DMS 273 (cell line): ENCODE measurements around the gene DEAF1.
A peak's percentile ranks its signal among the peaks of the same experiment; 100 is the strongest.

Experiments
- DNase-seq: peaks from one replicate; lab custom pipeline; 2025; ENCODE audit not compliant: unreplicated experiment; lab: John Stamatoyannopoulos, UW

The DEAF1 gene

DNA sequence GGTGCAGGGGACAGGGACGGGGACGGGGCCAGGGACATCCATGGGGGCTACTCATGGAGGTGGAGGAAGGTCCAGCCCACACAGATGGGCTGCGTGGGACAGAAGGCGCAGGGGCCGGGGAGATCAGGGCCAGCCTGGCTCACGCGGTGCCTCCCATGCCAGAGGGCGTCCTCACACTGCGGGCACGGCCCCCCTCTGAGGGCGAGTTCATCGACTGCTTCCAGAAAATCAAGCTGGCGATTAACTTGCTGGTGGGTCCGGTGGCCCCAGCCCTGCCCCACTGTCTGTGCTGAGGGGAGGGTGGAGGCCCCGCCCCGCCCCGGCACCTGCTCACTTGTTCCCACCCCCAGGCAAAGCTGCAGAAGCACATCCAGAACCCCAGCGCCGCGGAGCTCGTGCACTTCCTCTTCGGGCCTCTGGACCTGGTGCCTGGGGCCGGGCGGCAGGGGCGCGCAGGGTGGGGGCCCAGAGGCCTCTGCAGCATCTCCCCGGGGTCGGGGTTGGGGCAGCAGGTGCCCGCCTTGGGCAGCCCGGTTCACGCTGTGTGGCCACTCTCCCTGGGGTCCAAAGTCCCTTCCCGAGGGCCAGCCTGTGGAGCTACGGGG is 26.8 kb upstream of the DEAF1 start:
- DNase-seq, result peak; percentile 62

DNA sequence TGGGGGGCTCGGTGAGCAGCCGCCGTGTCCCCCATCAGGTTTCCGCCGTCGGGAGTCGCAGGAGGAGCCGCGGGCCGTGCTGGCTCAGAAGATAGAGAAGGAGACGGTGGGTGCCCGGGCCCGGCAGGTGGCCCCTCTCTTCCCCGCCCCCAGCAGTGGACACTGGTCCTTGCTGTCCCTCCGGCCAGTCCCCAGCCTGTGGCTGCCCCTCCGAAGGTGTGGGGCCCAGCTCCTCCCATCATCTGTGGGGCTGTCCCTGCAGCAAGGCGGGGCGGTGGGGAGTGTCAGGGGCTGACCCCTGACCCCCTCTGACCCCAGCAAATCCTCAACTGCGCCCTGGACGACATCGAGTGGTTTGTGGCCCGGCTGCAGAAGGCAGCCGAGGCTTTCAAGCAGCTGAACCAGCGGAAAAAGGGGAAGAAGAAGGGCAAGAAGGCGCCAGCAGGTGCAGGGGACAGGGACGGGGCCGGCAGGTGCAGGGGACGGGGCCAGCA is 26.3 kb upstream of the DEAF1 start:
- no peak for DNase-seq

DNA sequence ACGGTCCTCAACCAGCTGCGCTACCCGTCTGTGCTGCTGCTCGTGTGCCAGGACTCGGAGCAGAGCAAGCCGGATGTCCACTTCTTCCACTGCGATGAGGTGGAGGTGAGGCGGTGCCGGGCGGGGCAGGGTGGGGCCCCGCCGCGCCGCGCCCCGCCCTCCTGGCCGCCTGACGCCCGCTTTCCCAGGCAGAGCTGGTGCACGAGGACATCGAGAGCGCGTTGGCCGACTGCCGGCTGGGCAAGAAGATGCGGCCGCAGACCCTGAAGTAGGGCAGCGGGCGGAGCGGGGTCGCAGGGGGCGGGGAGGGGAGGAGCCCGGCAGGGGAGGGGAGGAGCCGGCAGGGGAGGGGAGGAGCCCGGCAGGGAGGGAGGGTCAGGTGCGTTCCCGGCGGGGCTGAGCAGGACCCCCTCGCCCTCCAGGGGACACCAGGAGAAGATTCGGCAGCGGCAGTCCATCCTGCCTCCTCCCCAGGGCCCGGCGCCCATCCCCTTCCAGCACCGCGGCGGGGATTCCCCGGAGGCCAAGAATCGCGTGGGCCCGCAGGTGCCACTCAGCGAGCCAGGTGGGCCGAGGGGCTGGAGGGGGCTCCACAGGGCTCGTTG is 25.7 kb upstream of the DEAF1 start:
- peak; percentile 46 for DNase-seq

DNA sequence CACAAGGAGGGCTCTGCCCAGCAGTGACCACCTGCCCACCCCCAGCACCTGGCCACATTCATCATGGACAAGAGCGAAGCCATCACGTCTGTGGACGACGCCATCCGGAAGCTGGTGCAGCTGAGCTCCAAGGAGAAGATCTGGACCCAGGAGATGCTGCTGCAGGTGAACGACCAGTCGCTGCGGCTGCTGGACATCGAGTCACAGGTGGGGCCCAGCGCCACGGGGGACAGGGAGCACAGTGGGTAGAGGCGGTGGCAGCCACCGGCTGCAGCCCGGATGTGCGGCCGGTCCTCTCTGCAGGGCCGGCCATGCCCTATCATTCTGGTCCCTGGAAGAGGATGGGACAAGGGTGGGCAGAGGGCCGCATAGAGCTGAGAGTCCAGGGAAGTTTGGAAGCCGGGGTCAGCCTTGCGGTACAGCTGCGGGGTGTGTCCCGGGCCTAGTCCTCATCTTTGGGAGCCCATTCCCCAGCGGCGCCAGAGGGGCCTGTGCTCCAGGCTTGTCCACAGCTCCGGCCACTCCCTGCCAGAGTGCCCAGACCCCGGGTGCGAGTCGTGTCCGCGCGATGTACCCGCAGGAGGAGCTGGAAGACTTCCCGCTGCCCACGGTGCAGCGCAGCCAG is 25.1 kb upstream of the DEAF1 start:
- no peak for DNase-seq

DNA sequence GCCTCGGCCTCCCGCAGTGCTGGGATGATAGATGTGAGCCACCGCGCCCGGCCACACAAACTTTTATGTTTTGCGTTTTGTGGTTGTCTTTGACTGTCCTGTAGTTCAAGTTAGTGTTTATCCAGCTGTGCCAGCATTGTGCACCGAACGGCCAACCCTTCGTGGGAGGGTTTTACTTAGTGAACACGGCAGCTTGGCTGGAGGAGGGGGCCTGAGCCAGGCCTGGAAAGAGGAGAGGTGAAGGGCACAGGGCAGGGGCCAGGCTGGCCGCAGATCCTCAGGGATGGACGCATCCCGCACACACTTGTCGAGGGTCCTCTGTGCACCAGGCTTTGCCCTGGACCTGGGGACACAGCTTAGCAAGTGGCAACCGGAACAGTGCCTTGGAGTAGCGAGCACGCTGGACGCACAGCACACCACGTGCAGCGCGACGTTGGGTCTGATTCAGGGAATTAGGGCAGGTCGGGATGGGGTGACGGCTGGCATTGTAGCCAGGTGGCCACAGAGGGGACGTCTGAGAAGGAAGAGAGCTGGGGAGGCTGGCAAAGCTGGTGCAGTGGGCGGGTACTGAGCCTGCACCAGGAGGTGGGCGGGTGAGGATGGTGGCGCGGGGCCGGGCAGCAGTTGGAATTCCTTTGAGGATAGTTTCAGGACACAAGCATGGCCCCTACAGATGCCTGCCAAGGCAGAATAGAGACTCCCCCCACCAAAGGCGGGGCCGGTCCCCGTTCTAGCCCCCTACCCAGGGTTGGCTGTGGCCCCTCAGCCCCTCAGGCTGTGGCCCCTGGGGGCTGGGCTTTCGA is 24.4 kb upstream of the DEAF1 start:
- DNase-seq, result no peak

DNA sequence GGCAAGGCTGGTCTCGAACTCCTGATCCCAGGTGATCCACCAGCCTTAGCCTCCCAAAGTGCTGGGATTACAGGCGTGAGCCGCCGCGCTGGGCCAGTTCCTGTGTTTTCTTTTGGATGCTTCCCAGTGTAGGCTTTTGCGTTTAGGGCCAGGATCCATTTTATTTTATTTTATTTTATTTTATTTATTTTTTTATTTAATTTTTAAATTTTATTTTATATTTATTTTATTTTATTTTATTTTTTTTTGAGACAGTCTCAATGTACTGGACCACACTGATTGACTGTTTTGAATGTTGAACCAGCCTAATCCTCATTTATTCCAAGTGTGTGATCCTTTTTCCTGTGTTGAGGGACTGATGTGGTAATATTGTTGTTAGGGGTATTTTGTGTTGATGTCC is 19.4 kb upstream of the DEAF1 start:
- DNase-seq, result no peak

DNA sequence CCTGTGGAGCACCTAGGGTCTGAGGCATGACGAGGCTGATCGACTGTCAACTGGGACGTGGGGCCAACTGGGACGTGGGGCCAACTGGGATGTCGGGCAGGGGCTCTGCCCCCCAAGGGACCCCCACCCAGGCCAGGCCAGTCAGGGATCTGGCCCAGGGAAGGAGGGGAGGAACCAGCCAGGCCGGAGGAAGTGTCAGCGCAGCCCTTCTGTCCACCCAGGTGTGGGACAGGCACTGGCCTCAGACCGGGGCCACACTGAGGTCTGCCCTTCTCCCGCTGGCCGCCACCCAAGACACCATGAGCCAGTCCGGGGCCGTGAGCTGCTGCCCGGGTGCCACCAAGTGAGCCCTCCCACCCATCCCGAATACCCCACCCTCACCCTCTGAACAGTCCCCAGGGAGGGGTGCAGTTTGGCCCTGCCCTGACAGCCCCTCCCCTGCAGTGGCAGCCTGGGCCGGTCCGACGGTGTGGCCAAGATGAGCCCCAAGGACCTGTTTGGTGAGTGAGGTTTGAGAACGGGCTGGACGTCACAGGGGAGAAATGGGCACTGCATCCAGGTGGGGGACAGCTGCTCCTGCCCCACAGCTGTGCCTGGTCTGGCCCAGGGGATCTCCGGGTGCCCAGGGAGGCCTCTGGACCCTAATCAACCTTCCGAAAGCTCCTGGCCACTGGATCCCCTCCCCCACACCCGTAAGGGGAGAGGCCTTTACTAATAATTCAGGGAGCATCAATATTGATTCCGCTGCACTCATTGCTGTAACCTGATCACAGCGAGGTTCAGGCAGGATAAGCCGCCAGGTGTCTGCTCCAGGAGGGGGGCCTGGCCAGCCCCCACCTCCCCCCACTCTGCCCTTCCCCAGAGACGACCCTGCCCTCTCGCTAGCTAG is 14.3 kb upstream of the DEAF1 start:
- DNase-seq, result no peak

DNA sequence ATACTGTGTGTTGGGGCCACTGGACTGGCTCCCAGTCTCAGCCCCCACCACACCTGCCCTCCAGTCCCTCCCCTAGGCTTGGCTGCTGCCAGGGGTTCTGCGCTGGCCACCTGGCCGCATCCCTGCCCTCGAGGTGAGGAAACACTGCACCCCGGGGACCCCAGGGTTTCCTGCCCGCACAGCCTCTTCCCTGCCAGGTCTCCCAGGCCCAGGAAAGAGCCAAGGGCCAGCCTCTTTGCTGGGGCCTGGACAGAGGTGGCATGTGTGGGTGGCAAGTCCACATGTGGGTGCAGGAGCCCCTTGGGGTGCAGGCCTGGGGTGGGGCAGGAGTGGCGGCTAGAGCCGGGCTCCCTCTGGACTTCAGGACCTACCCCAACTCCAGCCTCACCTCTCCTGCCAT is 13.5 kb upstream of the DEAF1 start:
- no peak for DNase-seq

DNA sequence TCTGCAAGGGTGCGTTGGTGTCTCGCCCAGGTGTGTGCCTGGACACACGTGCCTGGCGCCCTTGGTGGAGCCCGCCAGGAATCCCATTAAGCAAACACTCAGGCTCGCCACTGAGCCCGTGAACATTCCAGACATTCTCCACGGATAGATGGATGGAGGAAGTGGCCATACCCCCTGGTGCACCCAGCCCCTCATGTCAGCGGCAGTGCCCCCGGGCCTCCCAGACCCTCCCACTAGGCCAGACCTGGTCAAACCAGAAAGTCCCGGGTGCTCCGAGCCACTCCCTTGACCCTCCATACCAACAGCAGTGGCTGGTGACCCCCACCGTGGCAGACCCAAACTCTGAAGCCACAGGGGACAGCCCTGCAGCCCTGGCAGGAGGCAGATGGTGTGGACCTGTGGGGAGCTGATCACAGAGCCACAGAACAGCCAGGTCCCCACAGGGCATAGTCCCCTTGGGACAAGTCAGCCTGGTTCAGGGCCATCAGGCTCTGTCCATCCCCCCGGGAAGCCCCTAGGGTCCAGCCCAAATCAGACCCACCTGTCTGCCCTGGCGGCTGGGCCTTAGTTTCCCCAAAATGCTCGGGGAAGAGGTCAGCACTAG is 12.9 kb upstream of the DEAF1 start:
- no peak for DNase-seq

DNA sequence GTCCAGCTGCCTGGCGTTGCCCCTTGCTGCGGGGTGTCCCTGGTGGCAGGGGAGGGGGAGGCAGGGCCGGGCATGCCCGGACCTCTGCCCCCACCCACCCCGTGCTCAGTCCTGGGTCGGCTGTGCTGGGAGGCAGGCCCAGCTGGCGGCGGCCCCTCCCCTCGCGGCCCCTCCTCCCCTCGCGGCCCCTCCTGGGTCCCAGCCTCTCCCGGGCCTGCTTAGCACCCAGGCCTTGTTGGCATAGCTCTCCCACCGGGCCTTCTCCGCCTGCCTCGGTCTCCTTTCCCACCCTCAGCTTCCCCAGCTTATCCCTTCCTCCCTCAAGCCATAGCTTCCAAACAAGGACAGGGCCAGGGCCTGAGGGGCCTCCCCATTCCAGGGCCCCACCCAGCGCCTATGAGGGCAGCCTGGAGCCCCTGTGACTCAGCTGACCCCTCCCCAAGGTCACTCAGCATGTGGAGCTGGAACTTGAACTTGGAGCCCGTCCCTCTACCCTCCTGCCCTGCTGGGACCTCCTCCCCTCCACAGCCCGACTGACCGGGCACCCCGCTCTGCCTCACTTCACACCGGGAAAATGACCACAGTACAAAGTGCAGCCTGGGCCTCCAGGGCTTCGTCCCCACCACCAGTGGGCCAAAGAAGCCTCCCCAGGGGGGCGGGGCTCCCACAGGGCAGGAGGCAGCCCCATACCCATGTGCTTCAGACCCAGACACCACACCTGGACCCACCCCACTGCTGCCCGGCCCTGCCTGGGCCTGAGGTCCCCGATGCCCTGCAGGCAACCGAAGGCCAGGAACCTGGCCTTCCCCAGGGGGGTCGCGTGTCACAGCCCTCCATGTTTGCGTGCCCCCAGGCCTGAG is 12.2 kb upstream of the DEAF1 start:
- peak; percentile 43 for DNase-seq

DNA sequence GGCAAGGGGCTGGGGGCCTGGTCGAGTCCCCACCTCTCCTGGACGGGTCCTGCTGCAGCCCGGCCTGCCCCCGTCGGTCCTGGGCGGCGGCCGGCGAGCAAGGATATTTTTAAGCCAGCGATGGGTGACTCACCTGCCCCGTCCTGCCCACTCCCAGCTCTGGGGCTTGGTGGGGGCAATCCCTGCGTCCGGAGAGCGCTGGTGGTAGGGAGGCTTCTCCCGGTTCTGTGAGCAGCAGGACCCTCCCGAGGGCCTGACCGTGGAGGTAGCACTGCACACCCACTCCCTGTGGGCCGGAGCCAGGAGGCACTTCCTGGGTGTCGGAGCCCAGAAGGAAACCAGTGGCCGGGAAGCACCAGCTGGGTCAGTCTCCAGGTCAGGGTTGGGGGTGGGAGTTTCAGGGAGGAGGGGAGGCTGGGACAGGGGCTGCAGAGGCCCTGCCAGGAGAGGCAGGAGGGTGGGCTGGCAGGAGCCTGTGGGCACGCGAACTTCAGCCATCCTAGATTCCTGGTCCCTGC is 11.5 kb upstream of the DEAF1 start:
- no peak for DNase-seq

DNA sequence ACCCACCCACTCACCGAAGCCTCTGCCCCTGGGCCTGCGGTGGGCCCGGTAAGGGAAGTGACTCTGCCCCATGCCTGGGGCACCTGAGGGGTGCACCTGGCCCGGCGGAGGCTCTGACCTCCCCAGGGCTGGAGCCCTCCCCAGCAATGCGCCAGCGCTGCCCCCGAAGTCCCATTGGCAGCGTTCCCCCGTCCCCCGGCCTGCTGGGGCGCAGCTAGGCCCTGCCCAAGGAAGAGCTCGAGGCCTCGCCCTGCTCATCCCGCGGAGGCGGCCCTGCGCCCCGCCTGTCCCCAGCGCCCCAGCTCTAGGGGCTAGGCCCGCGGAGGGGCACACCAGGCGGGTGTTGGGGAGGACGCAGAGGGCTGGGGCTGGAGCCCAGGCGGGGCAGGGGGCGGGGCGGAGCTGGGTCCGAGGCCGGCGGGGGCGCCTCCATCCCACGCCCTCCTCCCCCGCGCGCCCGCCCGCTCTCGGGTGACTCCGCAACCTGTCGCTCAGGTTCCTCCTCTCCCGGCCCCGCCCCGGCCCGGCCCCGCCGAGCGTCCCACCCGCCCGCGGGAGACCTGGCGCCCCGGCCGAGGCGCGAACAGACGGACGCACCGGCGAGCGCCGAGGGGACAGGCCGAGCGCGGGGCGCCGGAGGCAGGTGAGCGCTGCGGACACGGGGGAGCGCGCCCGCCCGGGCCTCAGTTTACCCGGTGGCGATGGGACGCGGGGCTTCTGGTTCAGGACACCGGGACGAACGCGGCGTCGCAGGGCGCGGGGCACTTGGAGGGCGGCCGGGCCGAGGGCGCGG is 10.8 kb upstream of the DEAF1 start, which contains the start of gene EPS8L2:
Gene EPS8L2, plus strand, starts transcription at position 586 of the 793 bp plus-strand sequence. CDS start 3,177 bp downstream, outside the sequence.
- DNase-seq, result no peak

DNA sequence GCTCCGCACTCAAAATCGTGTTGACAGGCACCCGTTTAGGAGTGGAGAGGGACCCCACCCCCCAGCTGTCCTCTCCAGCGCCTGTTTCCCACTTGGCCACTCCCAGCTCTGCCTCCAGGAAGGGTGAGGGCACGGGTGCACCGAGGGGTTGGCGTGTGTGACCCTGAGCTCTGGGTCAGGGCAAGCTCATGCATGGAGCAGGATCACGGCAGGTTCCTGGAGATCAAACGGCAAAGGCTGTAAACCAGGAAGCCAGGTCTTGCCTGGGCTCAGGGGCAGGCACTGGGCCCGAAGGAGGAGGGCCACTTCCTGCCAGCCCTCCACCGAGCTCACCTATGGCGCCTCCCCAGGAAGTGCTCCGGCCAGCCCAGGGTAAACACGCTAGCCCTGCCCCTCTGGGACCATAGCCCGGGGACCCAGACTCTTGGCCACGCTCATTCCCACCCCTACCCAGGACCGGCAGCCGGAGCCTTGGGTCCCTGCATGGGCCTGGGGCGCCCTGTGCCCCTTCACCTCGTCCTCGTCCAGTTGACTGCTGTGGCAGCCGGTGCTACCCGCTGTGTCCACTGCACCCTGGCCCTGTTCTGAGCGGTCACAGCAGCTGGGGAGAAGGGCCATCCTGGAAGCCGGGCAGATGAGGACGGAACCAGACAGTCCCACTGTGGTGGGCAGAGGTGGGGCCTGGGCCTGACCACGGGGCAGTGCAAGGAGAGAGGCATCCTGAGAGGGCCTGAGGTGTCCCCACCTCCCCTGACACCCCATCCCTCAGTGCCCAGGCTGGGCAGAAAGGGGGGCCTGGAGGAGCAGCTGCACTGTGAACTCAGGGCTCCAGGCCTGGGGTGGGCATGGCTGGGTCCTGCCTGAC is 10.0 kb upstream of the DEAF1 start:
- no peak for DNase-seq

DNA sequence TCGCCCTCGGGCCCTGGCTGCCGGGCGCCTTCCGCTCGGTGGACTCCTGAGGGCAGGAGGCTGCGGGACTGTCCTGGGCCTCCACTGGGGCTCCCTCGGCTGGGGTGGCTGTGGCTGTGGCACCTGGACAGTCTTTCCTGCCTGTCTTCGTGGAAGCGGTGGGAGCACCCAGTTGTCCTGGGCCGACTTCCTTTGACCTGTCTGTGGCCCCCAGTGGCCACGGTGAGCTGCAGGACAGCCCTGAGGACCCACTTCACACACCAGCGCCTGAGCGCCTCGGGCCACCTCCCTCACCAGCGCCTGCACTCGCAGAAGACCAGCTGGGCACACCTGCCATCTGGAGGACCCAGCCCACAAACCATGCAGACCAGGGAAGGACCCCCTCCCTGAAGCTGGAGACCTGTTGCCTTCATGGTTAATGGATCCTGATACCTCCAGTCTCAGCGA is 9.2 kb upstream of the DEAF1 start:
- DNase-seq, result no peak

DNA sequence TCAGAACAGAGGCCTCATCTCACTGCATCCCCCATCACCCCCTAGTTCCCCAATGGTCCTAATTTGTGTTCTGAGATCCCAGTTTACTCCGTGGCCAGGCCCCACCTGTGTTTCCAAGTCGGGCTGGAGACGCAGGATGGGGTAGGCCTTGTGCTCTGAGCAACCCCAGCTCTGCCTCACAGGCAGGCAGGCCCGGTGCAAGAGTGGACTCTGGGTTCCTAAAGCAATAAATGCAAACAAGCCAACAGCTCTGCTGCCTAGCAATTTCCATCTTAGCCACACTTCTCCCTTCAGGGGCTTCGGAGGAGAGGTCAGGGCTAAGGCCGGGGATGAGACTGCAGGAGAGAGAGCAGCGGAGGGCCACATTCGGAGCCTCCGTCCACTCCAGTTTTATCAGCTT is 8.5 kb upstream of the DEAF1 start:
- DNase-seq, result no peak

DNA sequence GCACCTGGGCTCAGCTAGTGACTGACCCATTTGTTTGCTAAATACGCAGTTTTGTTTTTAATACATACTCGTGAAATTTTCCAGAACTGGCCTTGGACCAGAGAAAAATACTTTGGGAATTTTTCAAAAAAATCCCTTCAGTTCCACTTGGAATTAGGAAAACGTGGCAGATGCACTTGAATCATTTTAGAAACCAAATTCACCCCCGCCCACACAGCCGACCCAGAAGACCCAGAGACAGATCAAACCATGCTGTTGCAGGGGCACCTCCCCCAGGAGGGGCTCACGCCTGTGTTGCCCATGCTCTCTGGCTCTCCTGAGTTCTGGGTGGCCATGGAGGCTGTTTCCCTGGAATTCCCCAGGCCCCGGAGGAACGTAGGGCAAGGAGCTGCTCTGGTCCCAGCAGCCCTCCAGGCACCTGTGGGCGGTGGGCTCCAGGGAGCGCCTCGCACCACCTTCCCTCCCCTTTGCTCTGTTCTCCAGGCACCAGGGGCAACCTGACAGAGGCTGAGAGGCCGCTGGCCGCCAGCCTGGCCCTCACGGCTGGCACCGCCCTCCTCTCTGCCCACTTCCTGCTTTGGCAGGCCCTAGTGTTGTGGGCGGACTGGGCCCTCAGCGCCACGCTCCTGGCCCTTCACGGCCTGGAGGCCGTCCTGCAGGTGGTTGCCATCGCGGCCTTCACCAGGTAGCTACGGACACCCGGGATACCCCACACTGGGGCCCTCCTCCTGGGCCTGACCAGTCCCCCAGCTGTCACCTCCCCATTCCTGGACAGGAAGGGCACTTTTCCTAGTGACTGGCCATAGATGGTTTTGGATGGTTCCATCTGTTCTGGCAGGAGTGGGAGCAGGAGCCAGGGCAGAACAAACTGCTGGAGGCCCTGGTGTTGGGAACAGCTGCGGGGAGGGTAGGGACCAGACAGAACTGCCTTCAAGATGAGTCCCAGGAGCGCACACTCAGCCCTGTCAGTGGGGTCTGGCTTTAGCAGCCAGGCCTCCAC is 7.7 kb upstream of the DEAF1 start:
- peak; percentile 25 for DNase-seq
